GM18909 (cell line): Measurements from ENCODE around the gene ZNF106.

Experiments
- ATAC-seq: cut with Tn5 transposase; IDR thresholded peaks from one replicate; pipeline ENCODE4 v1.9.1; 2021; ENCODE audit warnings: mild to moderate bottlenecking; ENCODE audit not compliant: unreplicated experiment, poor library complexity

ZNF106 gene

GRCh38 chr15:42411884-42412283, 79.1 kb downstream of the ZNF106 start:
- ATAC-seq = no peak

GRCh38 chr15:42409011-42409410, 81.9 kb downstream of the ZNF106 start:
- ATAC-seq = no peak

- no peak for ATAC-seq
Observed at GRCh38 chr15:42408178-42408577, 82.8 kb downstream of the ZNF106 start.

- ATAC-seq = no peak
Observed at GRCh38 chr15:42405863-42406482, 85.0 kb downstream of the ZNF106 start.

- no peak for ATAC-seq
Observed at GRCh38 chr15:42404461-42405235, 86.3 kb downstream of the ZNF106 start.

- no peak for ATAC-seq
Observed at GRCh38 chr15:42403389-42403788, 87.6 kb downstream of the ZNF106 start.

GRCh38 chr15:42402455-42403205, 88.3 kb downstream of the ZNF106 start:
- no peak for ATAC-seq

- no peak for ATAC-seq
Observed at GRCh38 chr15:42401544-42402454, 89.1 kb downstream of the ZNF106 start.

- ATAC-seq = no peak
Observed at GRCh38 chr15:42395838-42396237, 95.1 kb downstream of the ZNF106 start.

GRCh38 chr15:42394106-42394505, 96.8 kb downstream of the ZNF106 start:
- ATAC-seq = no peak

GRCh38 chr15:42392309-42393024, 98.5 kb downstream of the ZNF106 start:
- ATAC-seq = no peak

GRCh38 chr15:42387603-42388002, 103.3 kb downstream of the ZNF106 start:
- no peak for ATAC-seq

- no peak for ATAC-seq
Observed at GRCh38 chr15:42385980-42386700, 104.8 kb downstream of the ZNF106 start.

- no peak for ATAC-seq
Observed at GRCh38 chr15:42385206-42385979, 105.5 kb downstream of the ZNF106 start.

GRCh38 chr15:42384597-42384996, 106.3 kb downstream of the ZNF106 start:
- ATAC-seq = no peak

GRCh38 chr15:42378011-42378410, 112.9 kb downstream of the ZNF106 start:
- ATAC-seq = no peak

GRCh38 chr15:42375941-42376340, 115.0 kb downstream of the ZNF106 start:
- ATAC-seq = no peak

- ATAC-seq = no peak
Observed at GRCh38 chr15:42375252-42375651, 115.7 kb downstream of the ZNF106 start.
